Neural cell (in vitro differentiated cells): Measurements from ENCODE around the gene NRDC. TPM values are rescaled to one million over a fixed set of nuclear protein-coding genes. Genes with fewer than 3 reads are reported as not detected.
"Not testable (repeated sequence)": the region's sequence is repeated elsewhere in the genome, so short reads cannot be mapped to it uniquely, and the experiment has no call there.

Source experiments
- H2AFZ ChIP-seq: fragments of 200-600, 300-800 bp; sonication (generic), shearing (Covaris generic); 2 replicates; pipeline ENCODE4 v1.6.0; 2014; ENCODE audit warnings: low read depth, mild to moderate bottlenecking, antibody characterized with exemption, low read length, moderate library complexity
- H3F3A ChIP-seq: fragments of 200-600 bp; shearing (Covaris generic); 2 replicates; pipeline ENCODE4 v1.6.1; 2016; ENCODE audit warnings: mild to moderate bottlenecking, moderate library complexity, mixed read lengths, antibody characterized with exemption, low read length; ENCODE audit not compliant: insufficient read depth, poor library complexity, severe bottlenecking
- H3K27ac ChIP-seq: fragments of 200-600, 300-800 bp; sonication (generic), shearing (Covaris generic); 2 replicates; pipeline ENCODE4 v1.5.1; 2014; ENCODE audit warnings: mild to moderate bottlenecking, low read length, moderate library complexity
- H3K27me3 ChIP-seq: fragments of 300-800, 200-600 bp; sonication (generic), shearing (Covaris generic); 2 replicates; pipeline ENCODE4 v1.6.0; 2014; ENCODE audit warnings: mild to moderate bottlenecking, low read depth, low read length, moderate library complexity; ENCODE audit not compliant: insufficient read depth
- H3K36me3 ChIP-seq: fragments of 300-800, 200-600 bp; sonication (generic), shearing (Covaris generic); 2 replicates; pipeline ENCODE4 v1.5.1; 2014; ENCODE audit warnings: mild to moderate bottlenecking, antibody characterized with exemption, low read length, moderate library complexity; ENCODE audit not compliant: insufficient read depth
- H3K4me2 ChIP-seq: fragments of 300-800, 200-600 bp; sonication (generic), shearing (Covaris generic); 2 replicates; pipeline ENCODE4 v1.6.0; 2014; ENCODE audit warnings: mild to moderate bottlenecking, low read length
- H3K4me3 ChIP-seq: fragments of 300-800, 200-600 bp; sonication (generic), shearing (Covaris generic); 2 replicates; pipeline ENCODE4 v1.5.1; 2014; ENCODE audit warnings: mild to moderate bottlenecking, low read length, moderate library complexity
- H3K79me2 ChIP-seq: fragments of 200-600 bp; shearing (Covaris generic); replicated peaks from 2 replicates; pipeline ENCODE4 v1.6.0; 2014; ENCODE audit warnings: mild to moderate bottlenecking, low read length, moderate library complexity; ENCODE audit not compliant: insufficient read depth
- H3K9ac ChIP-seq: fragments of 300-800, 200-600 bp; sonication (generic), shearing (Covaris generic); 2 replicates; pipeline ENCODE4 v1.6.1; 2016; ENCODE audit warnings: mild to moderate bottlenecking, low read length, mixed read lengths
- H3K9me2 ChIP-seq: fragments of 200-600 bp; shearing (Covaris generic); 2 replicates; pipeline ENCODE4 v1.6.1; 2016; ENCODE audit warnings: mild to moderate bottlenecking, low read length, mixed read lengths; ENCODE audit not compliant: insufficient read depth
- H3K9me3 ChIP-seq: fragments of 200-600, 300-800 bp; sonication (generic), shearing (Covaris generic); 2 replicates; pipeline ENCODE4 v1.6.1; 2016; ENCODE audit warnings: mild to moderate bottlenecking, mixed run types, low read length, moderate library complexity, mixed read lengths
- H4K20me1 ChIP-seq: fragments of 200-600 bp; shearing (Covaris generic); 2 replicates; pipeline ENCODE4 v1.6.1; 2016; ENCODE audit warnings: mild to moderate bottlenecking, mixed run types; ENCODE audit not compliant: insufficient read depth
- EP300 ChIP-seq: fragments of 450-650 bp; conservative IDR thresholded peaks from 2 replicates; pipeline ENCODE4 v1.6.1; 2014; ENCODE audit warnings: antibody characterized with exemption, mild to moderate bottlenecking, moderate library complexity; ENCODE audit not compliant: poor library complexity, severe bottlenecking
- EZH2 ChIP-seq: fragments of 200-600, 300-800 bp; shearing (Covaris generic), sonication (generic); IDR thresholded peaks from 2 replicates; pipeline ENCODE4 v1.6.1; 2014; ENCODE audit warnings: antibody characterized with exemption, low read length, borderline replicate concordance, mild to moderate bottlenecking; ENCODE audit not compliant: insufficient read depth, poor library complexity, severe bottlenecking
- MXI1 ChIP-seq: fragments of 450-650 bp; conservative IDR thresholded peaks from 2 replicates; pipeline ENCODE4 v1.6.1; 2014; ENCODE audit warnings: antibody characterized with exemption, mild to moderate bottlenecking; ENCODE audit not compliant: poor library complexity, severe bottlenecking
- POLR2AphosphoS5 ChIP-seq: IDR thresholded peaks from 2 replicates; pipeline ENCODE4 v1.6.1; 2012
- RAD21 ChIP-seq: fragments of 450-650 bp; conservative IDR thresholded peaks from 2 replicates; pipeline ENCODE4 v1.6.1; 2014; ENCODE audit warnings: antibody characterized with exemption, mild to moderate bottlenecking, moderate library complexity
- REST ChIP-seq: IDR thresholded peaks from 2 replicates; pipeline ENCODE4 v1.6.1; 2012; ENCODE audit warnings: borderline replicate concordance
- SMC3 ChIP-seq: fragments of 450-650 bp; conservative IDR thresholded peaks from 2 replicates; pipeline ENCODE4 v1.6.1; 2014; ENCODE audit warnings: antibody characterized with exemption, mild to moderate bottlenecking, moderate library complexity; ENCODE audit not compliant: poor library complexity
- TAF1 ChIP-seq: IDR thresholded peaks from 2 replicates; pipeline ENCODE4 v1.6.1; 2012; ENCODE audit warnings: low read depth
- polyA plus RNA-seq: library from polyadenylated mRNA; depleted of rRNA; stranded (reverse); fragments of >200 nt; gene quantifications from 2 replicates; pipeline ENCODE4 v1.2.3, GENCODE V29; 2014
- TF ChIP-seq, protein P1 (sequence below): fragments of 450-650 bp; IDR thresholded peaks from 2 replicates; pipeline ENCODE4 v1.5.1; 2014; ENCODE audit warnings: antibody characterized with exemption, mild to moderate bottlenecking, moderate library complexity; ENCODE audit not compliant: poor library complexity, severe bottlenecking

The NRDC gene
- polyA plus RNA-seq, 1 donor from 2014 or later = 114 TPM

- Histone ChIP-seq H3K36me3 (no peaks in the 10 kb centered on the region), H3K9ac (no peak overlapping the region), H4K20me1 (no peaks in the 10 kb centered on the region), H3K27ac (no peak overlapping the region), H3K9me3 (no peaks in the 10 kb centered on the region), H2AFZ (no peak overlapping the region), H3F3A (peaks cover 12% of the 10 kb centered on the region), H3K4me2 (no peak overlapping the region), H3K4me3 (peak overlapping the region; percentile 79), H3K79me2 (peaks cover 36% of the 10 kb centered on the region), H3K9me2 (no peaks in the 10 kb centered on the region), H3K27me3 (no peaks in the 10 kb centered on the region)
- TF ChIP-seq EZH2 = no peak
- TF ChIP-seq EP300 = no peak
- TF ChIP-seq POLR2AphosphoS5 = no peak
- TF ChIP-seq TAF1 = no peak
- TF ChIP-seq, protein P1, sequence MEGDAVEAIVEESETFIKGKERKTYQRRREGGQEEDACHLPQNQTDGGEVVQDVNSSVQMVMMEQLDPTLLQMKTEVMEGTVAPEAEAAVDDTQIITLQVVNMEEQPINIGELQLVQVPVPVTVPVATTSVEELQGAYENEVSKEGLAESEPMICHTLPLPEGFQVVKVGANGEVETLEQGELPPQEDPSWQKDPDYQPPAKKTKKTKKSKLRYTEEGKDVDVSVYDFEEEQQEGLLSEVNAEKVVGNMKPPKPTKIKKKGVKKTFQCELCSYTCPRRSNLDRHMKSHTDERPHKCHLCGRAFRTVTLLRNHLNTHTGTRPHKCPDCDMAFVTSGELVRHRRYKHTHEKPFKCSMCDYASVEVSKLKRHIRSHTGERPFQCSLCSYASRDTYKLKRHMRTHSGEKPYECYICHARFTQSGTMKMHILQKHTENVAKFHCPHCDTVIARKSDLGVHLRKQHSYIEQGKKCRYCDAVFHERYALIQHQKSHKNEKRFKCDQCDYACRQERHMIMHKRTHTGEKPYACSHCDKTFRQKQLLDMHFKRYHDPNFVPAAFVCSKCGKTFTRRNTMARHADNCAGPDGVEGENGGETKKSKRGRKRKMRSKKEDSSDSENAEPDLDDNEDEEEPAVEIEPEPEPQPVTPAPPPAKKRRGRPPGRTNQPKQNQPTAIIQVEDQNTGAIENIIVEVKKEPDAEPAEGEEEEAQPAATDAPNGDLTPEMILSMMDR = no peak
- no peak for TF ChIP-seq RAD21
- TF ChIP-seq SMC3 = no peak
- no peak for TF ChIP-seq MXI1
- TF ChIP-seq REST = no peak
Observed at GRCh38 chr1:51875291-51875772, 3.2 kb downstream of the NRDC start.

- not testable (repeated sequence) for H2AFZ ChIP-seq, H4K20me1 ChIP-seq, H3K9me3 ChIP-seq, H3K27ac ChIP-seq, H3K36me3 ChIP-seq, H3K9ac ChIP-seq, H3K9me2 ChIP-seq, H3K4me2 ChIP-seq, H3F3A ChIP-seq, H3K27me3 ChIP-seq, H3K4me3 ChIP-seq
- peaks cover 50% of the 10 kb centered on the region for H3K79me2 ChIP-seq
Observed at GRCh38 chr1:51873270-51873669, 5.3 kb downstream of the NRDC start.

DNA sequence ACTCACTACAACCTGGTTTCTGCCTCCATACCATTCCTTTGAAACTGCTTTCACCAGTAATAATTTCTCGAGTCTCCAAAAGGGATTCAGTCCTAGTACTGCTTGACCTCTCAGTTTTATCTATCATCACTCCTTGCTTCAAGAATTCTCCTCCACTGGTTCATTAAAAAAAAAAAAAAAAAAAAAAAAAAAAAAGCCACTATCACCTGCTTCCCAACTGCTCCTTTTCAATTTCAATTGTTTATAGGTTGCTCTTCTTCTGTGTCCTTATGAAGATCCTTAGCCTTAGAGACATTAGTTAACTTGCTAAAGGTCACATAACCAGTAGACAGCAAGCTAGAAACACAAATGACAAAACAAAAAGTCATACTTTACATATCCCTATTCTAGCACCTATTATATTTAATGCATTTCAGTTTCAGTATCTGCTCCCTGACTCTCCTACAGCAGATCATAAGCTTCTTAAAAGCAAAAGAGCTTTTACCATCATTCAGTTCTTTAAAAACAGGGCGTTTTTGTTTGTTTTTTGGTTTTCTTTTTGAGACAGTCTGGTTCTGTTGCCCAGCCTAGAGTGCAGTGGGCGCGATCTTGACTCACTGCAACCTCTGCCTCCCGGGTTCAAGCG is 7.1 kb downstream of the NRDC start:
- Histone ChIP-seq H3K9ac (no peak overlapping the region), H3K4me2 (no peak overlapping the region), H3K27me3 (no peaks in the 10 kb centered on the region), H3K36me3 (no peaks in the 10 kb centered on the region), H2AFZ (no peak overlapping the region), H3K9me2 (no peaks in the 10 kb centered on the region), H3K79me2 (peaks cover 48% of the 10 kb centered on the region), H4K20me1 (no peaks in the 10 kb centered on the region), H3K4me3 (no peak overlapping the region), H3K9me3 (no peaks in the 10 kb centered on the region), H3F3A (no peaks in the 10 kb centered on the region), H3K27ac (no peak overlapping the region)
- TF ChIP-seq MXI1 = no peak
- TF ChIP-seq, protein P1 = no peak
- no peak for TF ChIP-seq SMC3
- no peak for TF ChIP-seq EP300
- no peak for TF ChIP-seq RAD21
- TF ChIP-seq REST = no peak
- TF ChIP-seq TAF1 = no peak
- no peak for TF ChIP-seq POLR2AphosphoS5
- TF ChIP-seq EZH2 = no peak
